Measurements from ENCODE around the gene FLG2.
"Not testable (repeated sequence)": the region's sequence is repeated elsewhere in the genome, so short reads cannot be mapped to it uniquely, and the experiment has no call there.

- not testable (repeated sequence) for TF ChIP-seq CTCF, POLR2A, POLR2AphosphoS5 (IDR thresholded peaks at IDR 0.05)
Observed at GRCh38 chr1:152307970-152308369, 51.8 kb downstream of the FLG2 start.
